ENCODE results near the gene TRAPPC5.

DNA sequence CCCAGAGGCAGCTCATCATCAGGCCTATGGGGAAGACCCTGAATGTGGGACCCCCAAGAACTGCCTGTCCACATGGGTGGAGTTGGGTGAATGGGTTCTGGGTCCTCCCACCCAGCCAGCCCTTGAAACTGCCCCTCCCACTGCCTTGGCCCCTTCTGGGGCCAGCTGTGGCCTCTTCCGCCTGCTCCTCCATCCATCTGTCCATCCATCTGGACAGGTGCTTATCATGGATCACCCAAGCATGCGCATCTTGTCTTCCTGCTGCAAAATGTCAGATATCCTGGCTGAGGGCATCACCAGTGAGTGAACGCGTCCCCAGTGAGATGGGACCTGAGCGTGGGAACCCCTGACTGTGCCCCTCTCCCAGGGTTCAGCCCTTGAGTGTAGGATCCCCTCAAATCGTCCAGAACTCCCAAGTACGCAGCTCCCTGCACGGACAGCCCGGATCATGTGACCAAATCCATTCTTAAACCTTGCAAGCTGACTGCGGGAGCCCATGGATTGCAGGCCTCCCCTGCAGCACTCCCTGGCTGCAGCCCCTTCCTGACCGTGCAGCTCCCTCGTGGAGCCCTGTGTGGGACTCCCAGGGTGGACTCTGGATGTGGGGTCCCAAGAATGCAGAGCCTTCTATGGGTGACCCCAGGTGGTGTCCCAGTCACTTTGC lies 41.7 kb upstream of the TRAPPC5 start:
- TF ChIP-seq, protein P1, sequence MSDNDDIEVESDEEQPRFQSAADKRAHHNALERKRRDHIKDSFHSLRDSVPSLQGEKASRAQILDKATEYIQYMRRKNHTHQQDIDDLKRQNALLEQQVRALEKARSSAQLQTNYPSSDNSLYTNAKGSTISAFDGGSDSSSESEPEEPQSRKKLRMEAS (IDR thresholded peaks at IDR 0.05; ENCODE audit: low read depth, low read length) = no peak
- TF ChIP-seq, protein P2, sequence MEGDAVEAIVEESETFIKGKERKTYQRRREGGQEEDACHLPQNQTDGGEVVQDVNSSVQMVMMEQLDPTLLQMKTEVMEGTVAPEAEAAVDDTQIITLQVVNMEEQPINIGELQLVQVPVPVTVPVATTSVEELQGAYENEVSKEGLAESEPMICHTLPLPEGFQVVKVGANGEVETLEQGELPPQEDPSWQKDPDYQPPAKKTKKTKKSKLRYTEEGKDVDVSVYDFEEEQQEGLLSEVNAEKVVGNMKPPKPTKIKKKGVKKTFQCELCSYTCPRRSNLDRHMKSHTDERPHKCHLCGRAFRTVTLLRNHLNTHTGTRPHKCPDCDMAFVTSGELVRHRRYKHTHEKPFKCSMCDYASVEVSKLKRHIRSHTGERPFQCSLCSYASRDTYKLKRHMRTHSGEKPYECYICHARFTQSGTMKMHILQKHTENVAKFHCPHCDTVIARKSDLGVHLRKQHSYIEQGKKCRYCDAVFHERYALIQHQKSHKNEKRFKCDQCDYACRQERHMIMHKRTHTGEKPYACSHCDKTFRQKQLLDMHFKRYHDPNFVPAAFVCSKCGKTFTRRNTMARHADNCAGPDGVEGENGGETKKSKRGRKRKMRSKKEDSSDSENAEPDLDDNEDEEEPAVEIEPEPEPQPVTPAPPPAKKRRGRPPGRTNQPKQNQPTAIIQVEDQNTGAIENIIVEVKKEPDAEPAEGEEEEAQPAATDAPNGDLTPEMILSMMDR (IDR thresholded peaks at IDR 0.05; ENCODE audit: low read depth, low read length) = no peak
- TF ChIP-seq POLR2A (IDR thresholded peaks at IDR 0.05; ENCODE audit: extremely low read depth, insufficient read length) = no peak
- TF ChIP-seq MYC (IDR thresholded peaks at IDR 0.05; ENCODE audit: low read depth, low read length) = no peak
